Hematopoietic multipotent progenitor cell (in vitro differentiated cells): ENCODE data around the gene PALM. TPM values are rescaled to one million over a fixed set of nuclear protein-coding genes. Genes with fewer than 3 reads are reported as not detected.

ENCODE experiments used
- total RNA-seq: library from RNA; depleted of rRNA; stranded (reverse); fragments of >200 nt; gene quantifications from one replicate; pipeline ENCODE4 v1.2.3, GENCODE V29; 2012

The PALM gene
- total RNA-seq, 1 donor: 15.6 TPM

Other genes starting within 250 kb of the PALM start
- under 0.01 TPM for gene SHC2, start 247.9 kb upstream of the PALM start, total RNA-seq
- gene MADCAM1, start 212.4 kb upstream of the PALM start, total RNA-seq: 0.27 TPM
- gene TPGS1, start 201.4 kb upstream of the PALM start, total RNA-seq: 59.0 TPM
- 49.3 TPM for gene CDC34, start 177.2 kb upstream of the PALM start, total RNA-seq
- 0.27 TPM for gene GZMM, start 164.9 kb upstream of the PALM start, total RNA-seq
- gene BSG, start 136.3 kb upstream of the PALM start, total RNA-seq: 254 TPM
- under 0.01 TPM for gene HCN2, start 119.1 kb upstream of the PALM start, total RNA-seq
- 50.9 TPM for gene POLRMT, start 75.4 kb upstream of the PALM start, total RNA-seq
- gene FGF22, start 69.1 kb upstream of the PALM start, total RNA-seq: under 0.01 TPM
- 50.1 TPM for gene RNF126, start 45.7 kb upstream of the PALM start, total RNA-seq
- gene FSTL3, start 32.5 kb upstream of the PALM start, total RNA-seq: 7.5 TPM
- 829 TPM for gene PRSS57, start 13.5 kb upstream of the PALM start, total RNA-seq
- gene MISP, start 42.2 kb downstream of the PALM start, total RNA-seq: 0.27 TPM
- gene PTBP1, start 88.5 kb downstream of the PALM start, total RNA-seq: 348 TPM
- gene PLPPR3, start 113.0 kb downstream of the PALM start, total RNA-seq: 5.9 TPM
- gene AZU1, start 118.9 kb downstream of the PALM start, total RNA-seq: 5.4 TPM
- 34.7 TPM for gene PRTN3, start 132.1 kb downstream of the PALM start, total RNA-seq
- 11.0 TPM for gene ELANE, start 143.4 kb downstream of the PALM start, total RNA-seq
- gene CFD, start 150.7 kb downstream of the PALM start, total RNA-seq: 9.4 TPM
- 78.4 TPM for gene MED16, start 184.3 kb downstream of the PALM start, total RNA-seq
- not detected for gene RNU6-9, start 184.5 kb downstream of the PALM start, total RNA-seq
- 122 TPM for gene R3HDM4, start 204.3 kb downstream of the PALM start, total RNA-seq
- 1.3 TPM for gene KISS1R, start 208.4 kb downstream of the PALM start, total RNA-seq
- gene ARID3A, start 217.1 kb downstream of the PALM start, total RNA-seq: 37.2 TPM